IMR-90 (cell line): ENCODE data around the gene FAM217B. TPM values are rescaled to one million over a fixed set of nuclear protein-coding genes. Genes with fewer than 3 reads are reported as not detected.

Experiments used
- ATAC-seq: fragments of 200-7000 bp; cut with Tn5 transposase; 2 replicates; pipeline ENCODE4 v1.9.1; 2020; ENCODE audit warnings: low read depth, mild to moderate bottlenecking, moderate library complexity
- BruUV-seq: library from RNA; stranded (reverse); fragments of 400-500 nt; replicated peaks from 2 replicates; lab custom pipeline; 2021; lab: Mats Ljungman, UMichigan
- CTCF ChIA-PET: fragments of 300-600 bp; formaldehyde crosslinking; extraction: SDS; loops from one replicate; lab custom pipeline; 2021; ENCODE audit warnings: antibody characterized with exemption; lab: Yijun Ruan, JAX
- POLR2A ChIA-PET: fragments of 300-600 bp; sonication (Branson Sonifier 250); formaldehyde crosslinking; loops from one replicate; lab custom pipeline; 2022; ENCODE audit warnings: antibody characterized with exemption; ENCODE audit not compliant: unreplicated experiment; lab: Charles Lee
- DNase-seq: peaks from one replicate; pipeline ENCODE4 v3.0.0; 2013
- H2AFZ ChIP-seq: replicated peaks from 2 replicates; pipeline ENCODE3; 2013; ENCODE audit warnings: low read length, mild to moderate bottlenecking; ENCODE audit not compliant: poor library complexity
- H2AK5ac ChIP-seq: 2 replicates; pipeline ENCODE4 v1.6.1; 2013; ENCODE audit warnings: low read depth, low read length, inconsistent platforms
- H2AK9ac ChIP-seq: replicated peaks from 2 replicates; pipeline ENCODE3; 2013; ENCODE audit warnings: mild to moderate bottlenecking, low read depth, low read length, moderate library complexity; ENCODE audit not compliant: poor library complexity
- H2BK120ac ChIP-seq: 2 replicates; pipeline ENCODE4 v1.6.1; 2013; ENCODE audit warnings: low read depth, low read length, inconsistent platforms
- H2BK15ac ChIP-seq: 3 replicates; pipeline ENCODE4 v1.6.1; 2013; ENCODE audit warnings: low read depth, low read length, inconsistent platforms
- H2BK20ac ChIP-seq: 2 replicates; pipeline ENCODE4 v1.6.1; 2013; ENCODE audit warnings: low read depth, mild to moderate bottlenecking, inconsistent platforms, low read length, moderate library complexity
- H2BK5ac ChIP-seq: 2 replicates; pipeline ENCODE4 v1.6.1; 2013; ENCODE audit warnings: mild to moderate bottlenecking, low read depth, low read length, inconsistent platforms; ENCODE audit not compliant: poor library complexity, severe bottlenecking
- H3K14ac ChIP-seq: replicated peaks from 2 replicates; pipeline ENCODE4 v1.6.1; 2013; ENCODE audit warnings: low read depth, low read length, inconsistent platforms
- H3K18ac ChIP-seq: 2 replicates; pipeline ENCODE4 v1.6.1; 2013; ENCODE audit warnings: low read depth, low read length, control low read depth
- H3K23ac ChIP-seq: 2 replicates; pipeline ENCODE4 v1.6.1; 2013; ENCODE audit warnings: low read depth, low read length, inconsistent platforms
- H3K27ac ChIP-seq: 2 replicates; pipeline ENCODE4 v1.5.1; 2013; ENCODE audit warnings: mild to moderate bottlenecking, control low read depth, low read length; ENCODE audit not compliant: insufficient read depth
- H3K27me3 ChIP-seq: 2 replicates; pipeline ENCODE4 v1.6.1; 2013; ENCODE audit warnings: low read length; ENCODE audit not compliant: control insufficient read depth, insufficient read depth
- H3K36me3 ChIP-seq: 2 replicates; pipeline ENCODE4 v1.6.1; 2013; ENCODE audit warnings: low read length, mixed read lengths; ENCODE audit not compliant: control insufficient read depth, insufficient read depth
- H3K4ac ChIP-seq: 2 replicates; pipeline ENCODE4 v1.6.1; 2013; ENCODE audit warnings: low read depth, low read length, inconsistent platforms
- H3K4me1 ChIP-seq: 2 replicates; pipeline ENCODE4 v1.6.1; 2013; ENCODE audit warnings: low read length, mixed read lengths; ENCODE audit not compliant: control insufficient read depth, insufficient read depth
- H3K4me2 ChIP-seq: 2 replicates; pipeline ENCODE4 v1.6.1; 2013; ENCODE audit warnings: low read depth, mild to moderate bottlenecking, control low read depth, low read length, moderate library complexity
- H3K4me3 ChIP-seq: 2 replicates; pipeline ENCODE4 v1.5.1; 2013; ENCODE audit warnings: low read depth, mild to moderate bottlenecking, control low read depth, low read length, moderate library complexity; ENCODE audit not compliant: insufficient read depth
- H3K56ac ChIP-seq: 2 replicates; pipeline ENCODE4 v1.6.1; 2013; ENCODE audit warnings: low read length, inconsistent platforms; ENCODE audit not compliant: insufficient read depth; ENCODE audit errors: extremely low read depth
- H3K79me1 ChIP-seq, 2 experiments: 2 replicates each; pipeline ENCODE4 v1.6.1; 2013; ENCODE audit warnings: low read length in 2 of 2, inconsistent platforms in 1 of 2, low read depth in 1 of 2
- H3K9ac ChIP-seq: 2 replicates; pipeline ENCODE4 v1.6.1; 2013; ENCODE audit warnings: low read depth, low read length, control low read depth
- H3K9me1 ChIP-seq: 2 replicates; pipeline ENCODE4 v1.6.1; 2013; ENCODE audit warnings: low read length, inconsistent platforms; ENCODE audit not compliant: insufficient read depth
- H3K9me3 ChIP-seq: 2 replicates; pipeline ENCODE4 v1.6.1; 2013; ENCODE audit warnings: low read length; ENCODE audit not compliant: control insufficient read depth, insufficient read depth
- H4K20me1 ChIP-seq: 2 replicates; pipeline ENCODE4 v1.6.1; 2013; ENCODE audit warnings: low read length, inconsistent platforms; ENCODE audit not compliant: insufficient read depth
- H4K5ac ChIP-seq: 2 replicates; pipeline ENCODE4 v1.6.1; 2013; ENCODE audit warnings: mild to moderate bottlenecking, low read depth, low read length, control low read depth
- H4K8ac ChIP-seq, 2 experiments: 2 replicates each; pipeline ENCODE4 v1.6.1; 2013; ENCODE audit warnings: low read depth in 2 of 2, low read length in 2 of 2, control low read depth in 1 of 2, inconsistent platforms in 1 of 2
- H4K91ac ChIP-seq: 2 replicates; pipeline ENCODE4 v1.6.1; 2013; ENCODE audit warnings: low read depth, low read length, inconsistent platforms; ENCODE audit not compliant: insufficient read depth
- BHLHE40 ChIP-seq: fragments of 150-350 bp; IDR thresholded peaks from 2 replicates; pipeline ENCODE4 v1.6.1; 2016; ENCODE audit warnings: mild to moderate bottlenecking, low read depth, low read length
- CEBPB ChIP-seq: IDR thresholded peaks from 2 replicates; pipeline ENCODE4 v1.6.1; 2012; ENCODE audit warnings: low read depth, low read length, improper control_type of control experiment
- CHD1 ChIP-seq: IDR thresholded peaks from 2 replicates; pipeline ENCODE4 v1.6.1; 2012; ENCODE audit warnings: low read depth, low read length, improper control_type of control experiment
- CTCF ChIP-seq: conservative IDR thresholded peaks from 2 replicates; pipeline ENCODE4 v1.5.1; 2012; ENCODE audit warnings: mild to moderate bottlenecking, low read depth, low read length, improper control_type of control experiment
- ELK1 ChIP-seq: fragments of 150-350 bp; IDR thresholded peaks from 2 replicates; pipeline ENCODE4 v1.6.1; 2016; ENCODE audit warnings: low read depth, mild to moderate bottlenecking, low read length, moderate library complexity, borderline replicate concordance
- FOS ChIP-seq: fragments of 150-350 bp; IDR thresholded peaks from 2 replicates; pipeline ENCODE4 v1.6.1; 2016; ENCODE audit warnings: low read depth, low read length
- MAFK ChIP-seq: IDR thresholded peaks from 2 replicates; pipeline ENCODE4 v1.6.1; 2012; ENCODE audit warnings: low read depth, low read length, improper control_type of control experiment
- MAZ ChIP-seq: IDR thresholded peaks from 2 replicates; pipeline ENCODE4 v1.6.1; 2012; ENCODE audit warnings: low read depth, mild to moderate bottlenecking, low read length, improper control_type of control experiment, moderate library complexity, borderline replicate concordance
- MXI1 ChIP-seq: IDR thresholded peaks from 2 replicates; pipeline ENCODE4 v1.6.1; 2012; ENCODE audit warnings: low read depth, mild to moderate bottlenecking, low read length, moderate library complexity, borderline replicate concordance
- NFE2L2 ChIP-seq: fragments of 150-350 bp; IDR thresholded peaks from 2 replicates; pipeline ENCODE4 v1.6.1; 2016; ENCODE audit warnings: low read depth, mild to moderate bottlenecking, low read length
- POLR2A ChIP-seq: IDR thresholded peaks from 2 replicates; pipeline ENCODE4 v1.6.1; 2012; ENCODE audit warnings: mild to moderate bottlenecking, low read depth, low read length
- RAD21 ChIP-seq: IDR thresholded peaks from 2 replicates; pipeline ENCODE4 v1.6.1; 2012; ENCODE audit warnings: low read length, improper control_type of control experiment
- RCOR1 ChIP-seq: IDR thresholded peaks from 2 replicates; pipeline ENCODE4 v1.6.1; 2012; ENCODE audit warnings: mild to moderate bottlenecking, low read length, improper control_type of control experiment; ENCODE audit not compliant: insufficient replicate concordance
- RFX5 ChIP-seq: IDR thresholded peaks from 2 replicates; pipeline ENCODE4 v1.8.0; 2012; ENCODE audit warnings: low read depth, mild to moderate bottlenecking, low read length, moderate library complexity
- SMC3 ChIP-seq: fragments of 150-350 bp; IDR thresholded peaks from 2 replicates; pipeline ENCODE4 v1.6.1; 2016; ENCODE audit warnings: low read depth, mild to moderate bottlenecking, antibody characterized with exemption, low read length, moderate library complexity
- WGBS, 2 experiments: methylation state at CpG; one replicate each; pipeline versions ENCODE4 v1.1.5 to v1.1.7; 2013; ENCODE audit warnings: missing lambda C conversion rate in 2 of 2; ENCODE audit not compliant: insufficient read length in 1 of 2; ENCODE audit errors: extremely low coverage in 2 of 2; 5-methylcytosine and 5-hydroxymethylcytosine counted together
- dilution Hi-C: fragments of 300-500 bp; cut with HindIII; formaldehyde crosslinking; loops from one replicate; pipeline ENCODE4 v1.14.3; 2018; ENCODE audit warnings: low sequenced_read_pairs; ENCODE audit not compliant: unreplicated experiment
- in situ Hi-C: fragments of 300-500 bp; cut with MboI; formaldehyde crosslinking; loops from 3 replicates; pipeline ENCODE4 v1.14.3; 2019; ENCODE audit warnings: low sequenced_read_pairs, inconsistent platforms, mixed read lengths
- intact Hi-C: fragments of 100-400 bp; cut with micrococcal nuclease; formaldehyde crosslinking; loops from 2 replicates; pipeline ENCODE4 v1.10.0; 2022
- polyA plus RNA-seq, 3 experiments: library from polyadenylated mRNA; depleted of rRNA; stranded (reverse); fragments of >200 nt; gene quantifications; 2 replicates each; pipeline ENCODE4 v1.2.3, GENCODE V29; 2012; ENCODE audit warnings: low replicate concordance in 1 of 3
- total RNA-seq: library from RNA; depleted of rRNA; stranded (reverse); fragments of >200 nt; gene quantifications from 2 replicates; pipeline ENCODE4 v1.2.3, GENCODE V29; 2012
- TF ChIP-seq, protein P1 (sequence below): fragments of 150-350 bp; IDR thresholded peaks from 2 replicates; pipeline ENCODE4 v1.6.1; 2017; ENCODE audit warnings: mild to moderate bottlenecking, antibody characterized with exemption, low read length, low read depth

Gene FAM217B
- total and polyA plus RNA-seq, 2 of the 4 experiments (the other 2 are of a cell fraction): 3.0 to 3.9 TPM

DNA sequence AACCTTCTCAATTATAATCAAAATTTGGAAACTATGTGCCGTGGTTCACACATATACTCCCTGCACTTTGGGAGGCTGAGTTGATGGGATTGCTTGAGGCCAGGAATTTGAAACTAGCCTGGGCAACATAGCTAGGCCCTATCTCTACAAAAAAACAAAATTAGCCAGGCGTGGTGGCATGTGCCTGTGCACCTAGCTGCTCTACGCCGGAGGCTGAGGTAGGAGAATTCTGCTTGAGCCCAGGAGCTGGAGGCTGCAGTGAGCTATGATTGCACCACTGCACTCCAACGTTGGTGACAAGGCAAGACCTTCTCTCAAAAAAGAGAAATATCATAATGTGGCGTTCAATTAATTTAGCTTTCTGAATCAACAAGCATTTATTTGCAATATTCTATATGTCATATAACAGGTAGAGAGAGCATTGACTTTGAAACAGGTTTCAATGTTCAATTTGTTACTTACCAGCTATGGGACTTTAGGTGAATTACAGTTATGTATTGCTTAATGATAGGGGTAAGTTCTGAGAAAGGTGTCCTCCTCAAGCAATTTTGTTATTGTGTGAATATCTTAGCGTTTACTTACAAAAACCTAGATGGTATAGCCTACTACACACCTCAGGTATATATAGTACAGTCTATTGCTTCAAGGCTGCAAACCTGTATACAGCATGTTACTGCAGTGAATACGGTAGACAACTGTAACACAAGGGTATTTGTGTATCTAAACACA is 4.6 kb upstream of the FAM217B start:
- CTCF ChIA-PET: interaction anchor here (1.1 to 1.2 kb wide), 2 partner anchors 9 to 85 kb away, joined by 3 read pairs; no protein-coding TSS in a partner anchor
- dilution Hi-C loops: no loop called here
- no peak overlapping the region for H3K14ac ChIP-seq
- H3K9me1 ChIP-seq: no peaks in the 10 kb centered on the region
- no peaks in the 10 kb centered on the region for H3K9me3 ChIP-seq
- no TSS peak for BruUV-seq
- TF ChIP-seq MXI1: no peak
- no peak for TF ChIP-seq POLR2A
- TF ChIP-seq ELK1: no peak
- TF ChIP-seq RAD21: no peak
- TF ChIP-seq CEBPB: no peak
- no peak for TF ChIP-seq NFE2L2
- TF ChIP-seq MAZ: no peak
- TF ChIP-seq BHLHE40: no peak
- TF ChIP-seq RCOR1: no peak
- TF ChIP-seq MAFK: no peak
- TF ChIP-seq, protein P1, sequence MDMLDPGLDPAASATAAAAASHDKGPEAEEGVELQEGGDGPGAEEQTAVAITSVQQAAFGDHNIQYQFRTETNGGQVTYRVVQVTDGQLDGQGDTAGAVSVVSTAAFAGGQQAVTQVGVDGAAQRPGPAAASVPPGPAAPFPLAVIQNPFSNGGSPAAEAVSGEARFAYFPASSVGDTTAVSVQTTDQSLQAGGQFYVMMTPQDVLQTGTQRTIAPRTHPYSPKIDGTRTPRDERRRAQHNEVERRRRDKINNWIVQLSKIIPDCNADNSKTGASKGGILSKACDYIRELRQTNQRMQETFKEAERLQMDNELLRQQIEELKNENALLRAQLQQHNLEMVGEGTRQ: no peak
- TF ChIP-seq RFX5: no peak
- no peak for TF ChIP-seq SMC3
- no peak for TF ChIP-seq CHD1
- TF ChIP-seq CTCF: no peak
- TF ChIP-seq FOS: no peak
- no peak overlapping the region for H3K4me2 ChIP-seq
- no peak overlapping the region for H3K4ac ChIP-seq
- no peak overlapping the region for H3K23ac ChIP-seq
- H2AFZ ChIP-seq: no peak overlapping the region
- intact Hi-C loops: no loop called here
- H4K8ac ChIP-seq: no peak overlapping the region
- no peak overlapping the region for H2AK5ac ChIP-seq
- no peak overlapping the region for H2BK15ac ChIP-seq
- DNase-seq (no peak), ATAC-seq (no peak)
- no peak overlapping the region for H3K9ac ChIP-seq
- POLR2A ChIA-PET: no interaction called here
- no peak overlapping the region for H3K27ac ChIP-seq
- no CpG with 5 or more reads among the region's 8 CpGs for WGBS, 2 experiments
- H4K91ac ChIP-seq: no peak overlapping the region
- no peaks in the 10 kb centered on the region for H3K27me3 ChIP-seq
- H3K4me3 ChIP-seq: no peak overlapping the region
- H2AK9ac ChIP-seq: no peak overlapping the region
- peaks cover 10 to 12% of the 10 kb centered on the region in 2 experiments for H3K79me1 ChIP-seq
- H2BK120ac ChIP-seq: no peak overlapping the region
- in situ Hi-C loops: no loop called here
- no peak overlapping the region for H4K5ac ChIP-seq
- H2BK20ac ChIP-seq: no peak overlapping the region
- H2BK5ac ChIP-seq: no peak overlapping the region
- no peaks in the 10 kb centered on the region for H3K36me3 ChIP-seq
- peaks cover 13% of the 10 kb centered on the region for H4K20me1 ChIP-seq
- no peak overlapping the region for H3K56ac ChIP-seq
- peaks cover 9% of the 10 kb centered on the region for H3K4me1 ChIP-seq
- H3K18ac ChIP-seq: no peak overlapping the region
